H1 (cell line): ENCODE results near the gene DDX41. TPM values are rescaled to one million over a fixed set of nuclear protein-coding genes. Genes with fewer than 3 reads are reported as not detected.

Source experiments
- CHD1 ChIP-seq: IDR thresholded peaks from 2 replicates; pipeline ENCODE4 v1.6.1; 2012; ENCODE audit warnings: low read depth, low read length, improper control_type of control experiment
- CHD7 ChIP-seq: fragments of 300-600 bp; sonication (generic); IDR thresholded peaks from 2 replicates; pipeline ENCODE4 v1.7.1; 2012; ENCODE audit warnings: low read length, moderate library complexity, mild to moderate bottlenecking, inconsistent platforms; ENCODE audit not compliant: insufficient replicate concordance
- KDM1A ChIP-seq: fragments of 200-600, 300-600 bp; sonication (generic); IDR thresholded peaks from 2 replicates; pipeline ENCODE4 v1.7.1; 2016; ENCODE audit warnings: mild to moderate bottlenecking, low read length, borderline replicate concordance
- NANOG ChIP-seq: IDR thresholded peaks from 2 replicates; pipeline ENCODE4 v1.6.1; 2011; ENCODE audit warnings: low read length, low read depth, mild to moderate bottlenecking, inconsistent platforms; ENCODE audit not compliant: insufficient read depth, poor library complexity, severe bottlenecking
- USF2 ChIP-seq: IDR thresholded peaks from 2 replicates; pipeline ENCODE4 v1.6.1; 2011; ENCODE audit warnings: low read length, improper control_type of control experiment
- polyA plus RNA-seq, 7 experiments: library from polyadenylated mRNA; depleted of rRNA in 3 of 7; stranded (reverse) in 5 of 7; unstranded in 2 of 7; fragments of >200 nt in 5 of 7; fragments of 200-250 nt in 2 of 7; gene quantifications; 1 replicate in 5 of 7; 2 replicates in 1 of 7; 4 replicates in 1 of 7; pipeline versions ENCODE4 v1.2.1 to v1.2.3, GENCODE V29; 2011 to 2013; ENCODE audit warnings: missing spikeins in 2 of 7, mixed read lengths in 2 of 7
- total RNA-seq: library from RNA; stranded (reverse); fragmentation: NEBNext Ultra II Directional; extraction: Animal tissue kit (Norgen Biotek cat#: 25700); gene quantifications from 2 replicates; pipeline ENCODE4 v1.2.1, GENCODE V29; 2021

The DDX41 gene
- total and polyA plus RNA-seq, 2 of the 8 experiments (the other 6 are each of a cell fraction or from before 2014, with no cell fraction given): 102 to 135 TPM

GRCh38 chr5:177468685-177469628, 47.8 kb downstream of the DDX41 start (continued):
- TF ChIP-seq CHD1 (no peak), KDM1A (peak; percentile 56; the same call in 1 of the 2 replicates), NANOG (no peak), USF2 (0 out of 2 replicates have a peak, but pooled peaks have one; percentile 12), CHD7 (no peak)
